K562 (cell line): ENCODE results near the gene CAMK1D. TPM values are rescaled to one million over a fixed set of nuclear protein-coding genes. Genes with fewer than 3 reads are reported as not detected.

Experiments used
- ATAC-seq: fragments of 200-7000 bp; cut with Tn5 transposase; 3 replicates; pipeline ENCODE4 v1.9.1; 2020; ENCODE audit warnings: moderate library complexity
- BruUV-seq: library from RNA; stranded (reverse); fragments of 400-500 nt; replicated peaks from 2 replicates; lab custom pipeline; 2021; lab: Mats Ljungman, UMichigan
- CTCF ChIA-PET: fragments of 300-600 bp; formaldehyde crosslinking; extraction: SDS; loops from one replicate; lab custom pipeline; 2021; ENCODE audit warnings: low intra/inter-chr PET ratio; lab: Yijun Ruan, JAX
- POLR2A ChIA-PET: fragments of 300-600, 350-650 bp; sonication (Branson Sonifier 250); formaldehyde crosslinking; extraction: SDS; loops from one replicate; lab custom pipeline; 2021; ENCODE audit warnings: antibody characterized with exemption, inconsistent platforms; lab: Yijun Ruan, JAX
- DNase-seq, 4 experiments: peaks; one replicate each; pipeline versions ENCODE4 v3.0.0 to v3.0.0-alpha.2; 2011 to 2018; ENCODE audit warnings: low spot score in 3 of 4, mixed read lengths in 3 of 4; ENCODE audit errors: extremely low read depth in 1 of 4
- FAIRE-seq: peaks from 2 replicates; lab custom pipeline; 2011; peaks lifted over from hg19 to GRCh38; lab: Jason Lieb, UNC
- H2AFZ ChIP-seq: 2 replicates; pipeline ENCODE4 v1.6.0; 2011; ENCODE audit warnings: low read depth, low read length, control low read depth, inconsistent platforms
- H3K27ac ChIP-seq: fragments of 200-600 bp; 3 replicates; pipeline ENCODE4 v1.8.0; 2011; ENCODE audit warnings: low read depth, mild to moderate bottlenecking, control low read depth, inconsistent platforms, low read length, moderate library complexity, mixed read lengths; ENCODE audit errors: extremely low read depth
- H3K27me3 ChIP-seq, 2 experiments: fragments of 300-600 bp in 1 of 2; 2 replicates in 1 of 2; 3 replicates in 1 of 2; pipeline versions ENCODE4 v1.6.0 to v1.8.0; 2011; ENCODE audit warnings: inconsistent platforms in 2 of 2, low read length in 2 of 2, mild to moderate bottlenecking in 1 of 2, mixed read lengths in 1 of 2, moderate library complexity in 1 of 2; ENCODE audit not compliant: control insufficient read depth in 2 of 2, insufficient read depth in 2 of 2
- H3K36me3 ChIP-seq: fragments of 300-600 bp; 3 replicates; pipeline ENCODE4 v1.8.0; 2011; ENCODE audit warnings: mild to moderate bottlenecking, low read length, inconsistent platforms; ENCODE audit not compliant: control insufficient read depth, insufficient read depth
- H3K4me1 ChIP-seq, 2 experiments: fragments of 200-600 bp in 1 of 2; replicated peaks in 1 of 2; 2 replicates in 1 of 2; 3 replicates in 1 of 2; pipeline versions ENCODE4 v1.5.1 to v1.8.0; 2011; ENCODE audit warnings: inconsistent platforms in 2 of 2, low read length in 2 of 2, mild to moderate bottlenecking in 1 of 2, mixed read lengths in 1 of 2, moderate library complexity in 1 of 2; ENCODE audit not compliant: control insufficient read depth in 2 of 2, insufficient read depth in 2 of 2
- H3K4me2 ChIP-seq: 2 replicates; pipeline ENCODE4 v1.6.1; 2011; ENCODE audit warnings: low read length, control low read depth, inconsistent platforms, mixed read lengths; ENCODE audit not compliant: insufficient read depth
- H3K4me3 ChIP-seq: fragments of 200-600 bp; sonication (generic), shearing (Covaris generic); 2 replicates; pipeline ENCODE4 v1.5.1; 2016; ENCODE audit warnings: control low read depth, inconsistent platforms
- H3K79me2 ChIP-seq: fragments of 200-600 bp; 3 replicates; pipeline ENCODE4 v1.8.0; 2011; ENCODE audit warnings: low read length, inconsistent platforms; ENCODE audit not compliant: control insufficient read depth, insufficient read depth
- H3K9ac ChIP-seq, 2 experiments: 2 replicates each; pipeline versions ENCODE4 v1.6.0 to v1.6.1; 2011; ENCODE audit warnings: low read depth in 2 of 2, low read length in 2 of 2, control low read depth in 1 of 2, inconsistent platforms in 1 of 2, mild to moderate bottlenecking in 1 of 2, mixed read lengths in 1 of 2; ENCODE audit not compliant: insufficient read depth in 1 of 2
- H3K9me1 ChIP-seq: one replicate; pipeline ENCODE4 v1.6.0; 2011; ENCODE audit warnings: inconsistent platforms, mild to moderate bottlenecking, low read length, moderate library complexity; ENCODE audit not compliant: control insufficient read depth, insufficient read depth
- H3K9me3 ChIP-seq: replicated peaks from 2 replicates; pipeline ENCODE4 v1.5.1; 2011; ENCODE audit warnings: low read depth, low read length, inconsistent platforms; ENCODE audit not compliant: control insufficient read depth, insufficient read depth
- H4K20me1 ChIP-seq: replicated peaks from 2 replicates; pipeline ENCODE4 v1.6.1; 2011; ENCODE audit warnings: low read length, inconsistent platforms, mixed read lengths; ENCODE audit not compliant: control insufficient read depth, insufficient read depth
- AFF1 ChIP-seq, 2 experiments: fragments of 450-650 bp; IDR thresholded peaks; 2 replicates each; pipeline ENCODE4 v1.6.1; 2018; ENCODE audit warnings: mild to moderate bottlenecking in 2 of 2, low read depth in 1 of 2; ENCODE audit not compliant: partially characterized antibody in 2 of 2
- ATF4 ChIP-seq: fragments of 450-650 bp; formaldehyde crosslinking; IDR thresholded peaks from 2 replicates; pipeline ENCODE4 v1.4.0; 2022; ENCODE audit warnings: mild to moderate bottlenecking, moderate library complexity
- CHD1 ChIP-seq: fragments of 200-600 bp; sonication (generic); IDR thresholded peaks from one replicate; pipeline ENCODE4 v1.6.1; 2012; ENCODE audit warnings: mild to moderate bottlenecking, moderate library complexity, low read length, inconsistent platforms
- GATA2 ChIP-seq: sonication (generic); formaldehyde crosslinking; IDR thresholded peaks from 2 replicates; pipeline ENCODE4 v1.4.0; 2020; ENCODE audit warnings: mild to moderate bottlenecking, missing genetic modification reagents
- ILK ChIP-seq: fragments of 450-650 bp; IDR thresholded peaks from 2 replicates; pipeline ENCODE4 v1.6.1; 2016; ENCODE audit warnings: missing genetic modification characterization, low read depth, mild to moderate bottlenecking, missing compliant biosample characterization, moderate library complexity, borderline replicate concordance
- KDM2B ChIP-seq: fragments of 250-450 bp; sonication (Bioruptor Pico); IDR thresholded peaks from 2 replicates; pipeline ENCODE4 v1.8.0; 2021; ENCODE audit warnings: mild to moderate bottlenecking, moderate library complexity
- KLF1 ChIP-seq: fragments of 450-650 bp; IDR thresholded peaks from 2 replicates; pipeline ENCODE4 v1.6.1; 2016; ENCODE audit warnings: missing genetic modification characterization, missing compliant biosample characterization
- KLF10 ChIP-seq: fragments of 250-450 bp; sonication (Bioruptor Pico); IDR thresholded peaks from 2 replicates; pipeline ENCODE4 v1.6.1; 2021; ENCODE audit warnings: matching md5 sums
- MEF2D ChIP-seq: conservative IDR thresholded peaks from 2 replicates; pipeline ENCODE4 v1.6.1; 2016; ENCODE audit warnings: low read depth, missing genetic modification characterization, missing compliant biosample characterization
- MITF ChIP-seq: IDR thresholded peaks from 2 replicates; pipeline ENCODE4 v1.6.1; 2014; ENCODE audit warnings: antibody characterized with exemption
- THAP12 ChIP-seq: fragments of 250-450 bp; sonication (Bioruptor Pico); IDR thresholded peaks from 2 replicates; pipeline ENCODE4 v1.9.0; 2021; ENCODE audit warnings: mild to moderate bottlenecking, inconsistent platforms
- WHSC1 ChIP-seq: IDR thresholded peaks from one replicate; pipeline ENCODE4 v1.6.1; 2012; ENCODE audit warnings: low read length, control low read depth, inconsistent platforms
- ZNF253 ChIP-seq: fragments of 250-450 bp; sonication (Bioruptor Pico); conservative IDR thresholded peaks from 2 replicates; pipeline ENCODE4 v1.6.1; 2021; ENCODE audit warnings: mild to moderate bottlenecking
- WGBS: fragments of 100-300 bp; shearing (Covaris generic); methylation state at CpG from one replicate; pipeline ENCODE4 v1.1.6; 2016; ENCODE audit warnings: low coverage, mixed read lengths; ENCODE audit not compliant: insufficient coverage; ENCODE audit errors: missing lambda C conversion rate; 5-methylcytosine and 5-hydroxymethylcytosine counted together
- in situ Hi-C: fragments of 300-500 bp; cut with MboI; formaldehyde crosslinking; loops from 4 replicates; pipeline ENCODE4 v1.15.0; 2018; ENCODE audit warnings: inconsistent platforms, mixed read lengths
- intact Hi-C: fragments of 100-400 bp; cut with micrococcal nuclease; formaldehyde crosslinking; loops from 2 replicates; pipeline ENCODE4 v1.14.2; 2022
- polyA plus RNA-seq, 8 experiments: library from polyadenylated mRNA; depleted of rRNA in 4 of 8; stranded (reverse) in 5 of 8; unstranded in 3 of 8; fragments of >200 nt; fragmentation: Nextera tagmentation in 2 of 8; fragmentation: Illumina TruSeq in 1 of 8; extraction: Ambion mirVana in 2 of 8; extraction: Trizol in 1 of 8; gene quantifications; 2 replicates each; pipeline versions ENCODE4 v1.2.1 to v1.2.3, GENCODE V29; 2011 to 2014; ENCODE audit warnings: inconsistent platforms in 1 of 8, missing spikeins in 1 of 8
- total RNA-seq, 7 experiments: library from RNA; depleted of rRNA in 6 of 7; stranded (reverse); fragments of >200 nt in 6 of 7; fragmentation: Illumina TruSeq in 2 of 7; extraction: Trizol in 2 of 7; gene quantifications; 2 replicates each; pipeline versions ENCODE4 v1.2.1 to v1.2.3, GENCODE V29; 2011 to 2021; ENCODE audit warnings: low replicate concordance in 1 of 7

The CAMK1D gene
- total and polyA plus RNA-seq, 9 of the 15 experiments (the other 6 are each of a cell fraction or from before 2014, with no cell fraction given): 0.12 to 0.24 (median 0.20) TPM; not detected in 5

GRCh38 chr10:12642036-12642435, 292.7 kb downstream of the CAMK1D start:
- DNase-seq: no peak
- Histone ChIP-seq H3K9me1 (no peaks in the 10 kb centered on the region), H3K27me3 (peaks cover 13 to 27% of the 10 kb centered on the region in 2 experiments; a peak in 4 of 5 replicates), H3K9ac (no peak overlapping the region), H3K4me1 (no peaks in the 10 kb centered on the region; a peak in 1 of 5 replicates), H3K27ac (no peak overlapping the region), H3K36me3 (no peaks in the 10 kb centered on the region), H2AFZ (no peak overlapping the region), H4K20me1 (no peaks in the 10 kb centered on the region), H3K9me3 (no peaks in the 10 kb centered on the region), H3K4me2 (no peak overlapping the region), H3K4me3 (no peak overlapping the region), H3K79me2 (no peaks in the 10 kb centered on the region)
- ATAC-seq: no peak
- 6% methylated on average over 6 of the region's 7 CpGs for WGBS
- intact Hi-C loops (no loop called here), in situ Hi-C loops (no loop called here)
- BruUV-seq: no TSS peak
- POLR2A ChIA-PET: interaction anchor here (0.5 kb wide), 1 partner anchor 204 kb away, joined by 3 read pairs; no protein-coding TSS in a partner anchor
- CTCF ChIA-PET: no interaction called here
- FAIRE-seq: no peak
- no peak for TF ChIP-seq KDM2B (CRISPR knock-in tag)
- no peak for TF ChIP-seq WHSC1
- no peak for TF ChIP-seq AFF1 (IDR thresholded peaks at IDR 0.05; ENCODE audit: low read depth in 1 of 2, partially characterized antibody in 2 of 2)
- no peak for TF ChIP-seq ATF4 (CRISPR knock-in tag)
- no peak for TF ChIP-seq MEF2D (tag)
- TF ChIP-seq ZNF253: no peak
- no peak for TF ChIP-seq KLF10
- no peak for TF ChIP-seq KLF1 (tag)
- no peak for TF ChIP-seq MITF
- no peak for TF ChIP-seq GATA2 (CRISPR knock-in tag)
- TF ChIP-seq ILK (tag): no peak
- no peak for TF ChIP-seq THAP12
- TF ChIP-seq CHD1: no peak
